Lower leg skin (tissue), 4 donors: ENCODE data around the gene ZNF488. TPM values are rescaled to one million over a fixed set of nuclear protein-coding genes. Genes with fewer than 3 reads are reported as not detected.

Experiments
- DNase-seq, 2 donors: peaks; one replicate each; pipeline ENCODE4 v3.0.0-alpha.2; 2019; ENCODE audit warnings: low spot score in 2 of 2
- H3K4me3 ChIP-seq: fragments of 200-600 bp; sonication (generic); 2 replicates; pipeline ENCODE4 v1.5.1; 2017; ENCODE audit warnings: mild to moderate bottlenecking, low read depth; ENCODE audit not compliant: poor library complexity, severe bottlenecking
- POLR2A ChIP-seq, 2 donors: fragments of 450-650 bp; IDR thresholded peaks; one replicate each; pipeline ENCODE4 v1.6.1; 2016 to 2017; ENCODE audit warnings: antibody characterized with exemption in 2 of 2, mild to moderate bottlenecking in 1 of 2, moderate library complexity in 1 of 2
- WGBS, 2 donors: methylation state at CpG; one replicate each; pipeline ENCODE4 v1.1.5; 2018; 5-methylcytosine and 5-hydroxymethylcytosine counted together
- intact Hi-C: fragments of 100-400 bp; cut with DNase I; formaldehyde crosslinking; loops from one replicate; pipeline ENCODE4 v1.15.0; 2023; ENCODE audit warnings: low total_unique reads
- total RNA-seq, 4 donors: library from RNA; depleted of rRNA; stranded (reverse); fragments of >200 nt; gene quantifications; one replicate each; pipeline ENCODE4 v1.1.0, GENCODE V29; 2016
- TF ChIP-seq, protein P1 (sequence below), 3 donors: fragments of 450-650 bp; IDR thresholded peaks; one replicate each; pipeline ENCODE4 v1.5.1; 2016; ENCODE audit warnings: antibody characterized with exemption in 3 of 3, mild to moderate bottlenecking in 3 of 3, moderate library complexity in 2 of 3

The ZNF488 gene
- total RNA-seq, 4 donors from 2014 or later: 0.80 to 2.0 (median 1.1) TPM

DNA sequence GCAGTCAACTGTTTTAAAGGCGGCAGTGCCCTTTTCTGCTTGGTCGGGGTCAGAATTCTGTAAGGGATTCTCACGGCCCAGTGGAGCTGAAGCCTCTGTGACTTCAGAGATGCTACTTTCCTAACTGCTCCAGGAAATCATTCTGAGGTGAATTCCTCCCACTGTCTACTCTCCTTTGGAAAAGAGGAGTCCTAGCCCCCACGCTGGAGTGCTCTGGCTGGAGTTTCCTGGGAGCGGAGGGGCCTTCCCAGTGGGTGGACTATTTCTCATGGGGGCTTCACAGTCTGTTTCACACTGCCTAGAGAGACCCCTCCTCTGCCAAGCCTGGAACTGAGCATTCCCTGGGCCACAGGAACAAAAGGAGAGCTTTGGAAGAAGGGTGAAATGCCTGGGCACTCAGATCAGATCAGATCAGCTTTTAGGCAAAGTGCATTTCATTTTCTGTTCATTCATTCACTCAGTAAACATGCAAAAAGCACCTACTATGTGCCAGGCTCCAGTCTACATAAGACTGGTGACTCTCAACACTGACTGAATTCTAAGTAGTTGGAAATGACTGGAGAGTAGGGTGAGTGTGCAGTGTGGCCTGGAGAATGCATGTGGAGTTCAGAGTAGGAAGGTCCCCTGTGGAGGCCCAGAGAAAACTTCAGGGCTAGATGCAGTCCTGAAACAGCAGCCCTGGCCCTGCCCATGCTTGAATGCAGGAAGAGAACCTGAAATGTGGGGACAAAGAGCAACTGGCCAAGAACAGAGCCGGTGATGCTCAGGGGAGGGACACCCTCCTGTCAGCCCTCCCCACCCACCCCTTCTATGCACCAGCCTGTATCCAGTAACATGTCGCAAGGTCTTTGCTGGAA lies 12.2 kb downstream of the ZNF488 start:
- DNase-seq: peak; percentile 8 to 75
- no peak overlapping the region for H3K4me3 ChIP-seq
- intact Hi-C loops: no loop called here
- TF ChIP-seq, protein P1, sequence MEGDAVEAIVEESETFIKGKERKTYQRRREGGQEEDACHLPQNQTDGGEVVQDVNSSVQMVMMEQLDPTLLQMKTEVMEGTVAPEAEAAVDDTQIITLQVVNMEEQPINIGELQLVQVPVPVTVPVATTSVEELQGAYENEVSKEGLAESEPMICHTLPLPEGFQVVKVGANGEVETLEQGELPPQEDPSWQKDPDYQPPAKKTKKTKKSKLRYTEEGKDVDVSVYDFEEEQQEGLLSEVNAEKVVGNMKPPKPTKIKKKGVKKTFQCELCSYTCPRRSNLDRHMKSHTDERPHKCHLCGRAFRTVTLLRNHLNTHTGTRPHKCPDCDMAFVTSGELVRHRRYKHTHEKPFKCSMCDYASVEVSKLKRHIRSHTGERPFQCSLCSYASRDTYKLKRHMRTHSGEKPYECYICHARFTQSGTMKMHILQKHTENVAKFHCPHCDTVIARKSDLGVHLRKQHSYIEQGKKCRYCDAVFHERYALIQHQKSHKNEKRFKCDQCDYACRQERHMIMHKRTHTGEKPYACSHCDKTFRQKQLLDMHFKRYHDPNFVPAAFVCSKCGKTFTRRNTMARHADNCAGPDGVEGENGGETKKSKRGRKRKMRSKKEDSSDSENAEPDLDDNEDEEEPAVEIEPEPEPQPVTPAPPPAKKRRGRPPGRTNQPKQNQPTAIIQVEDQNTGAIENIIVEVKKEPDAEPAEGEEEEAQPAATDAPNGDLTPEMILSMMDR (IDR thresholded peaks at IDR 0.05): no peak
- TF ChIP-seq POLR2A (IDR thresholded peaks at IDR 0.05): no peak
- 85 to 89% methylated on average over 7 of the region's 7 CpGs for WGBS, 2 donors

DNA sequence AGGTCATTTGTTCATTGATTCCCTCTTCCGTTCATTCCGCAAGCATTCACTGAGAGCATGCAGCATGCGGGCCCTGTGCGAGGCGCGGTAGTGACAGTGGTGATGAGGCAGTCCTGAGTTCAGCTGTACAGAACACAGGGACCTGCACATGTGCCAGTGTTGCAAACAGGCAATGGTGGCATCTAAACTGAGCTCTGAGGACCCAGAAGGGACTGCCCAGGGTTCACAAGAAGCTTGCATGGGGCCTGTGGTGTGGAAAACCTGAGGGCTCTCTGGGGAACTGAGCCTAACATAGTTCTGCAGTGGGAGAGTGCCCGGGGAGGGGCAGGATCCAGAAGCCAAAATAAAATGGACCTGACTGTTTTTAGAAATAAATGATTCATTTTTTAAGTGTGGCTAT lies 13.2 kb downstream of the ZNF488 start:
- intact Hi-C loops: no loop called here
- TF ChIP-seq, protein P1 (IDR thresholded peaks at IDR 0.05): no peak
- no peak for TF ChIP-seq POLR2A (IDR thresholded peaks at IDR 0.05)
- 90 to 96% methylated on average over 7 of the region's 7 CpGs for WGBS, 2 donors
- H3K4me3 ChIP-seq: no peak overlapping the region
- peak; percentile 8 to 77 for DNase-seq

DNA sequence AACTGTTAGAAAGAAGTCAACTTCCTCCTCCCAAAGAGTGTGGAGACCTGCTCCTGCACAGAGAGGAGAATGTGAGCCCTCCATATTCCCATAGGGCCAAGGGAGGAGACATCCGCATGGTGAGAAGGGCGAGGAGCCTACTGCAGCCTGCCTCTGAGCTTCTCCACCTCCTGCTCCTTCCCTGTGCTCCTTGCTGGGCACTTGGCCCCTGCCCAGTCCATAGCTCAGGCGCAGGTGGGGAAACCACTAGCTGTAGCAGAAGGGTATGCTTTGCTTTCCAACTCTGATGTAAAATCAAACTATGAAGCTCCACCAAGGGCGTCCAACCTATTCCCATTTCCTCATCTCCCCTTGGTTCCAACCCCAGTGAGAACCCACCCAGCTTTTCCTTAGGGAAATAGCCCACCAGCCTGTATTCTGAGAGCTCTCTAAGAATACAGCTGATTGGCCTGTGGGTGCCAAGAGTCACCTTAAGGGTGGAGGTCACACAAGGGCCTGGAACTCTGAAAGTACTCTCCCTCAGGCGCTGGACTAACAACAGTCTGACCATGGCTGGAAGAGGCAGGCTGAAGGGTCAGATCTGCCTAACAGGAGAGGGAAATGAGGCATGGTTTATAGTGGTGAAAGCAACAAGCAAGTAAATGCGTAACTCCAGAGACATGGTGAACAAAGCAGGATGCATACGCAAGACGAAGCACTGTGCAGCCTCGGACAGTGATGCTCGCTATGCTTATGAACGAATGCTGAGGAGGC lies 13.9 kb downstream of the ZNF488 start:
- intact Hi-C loops: no loop called here
- TF ChIP-seq POLR2A (IDR thresholded peaks at IDR 0.05): no peak
- TF ChIP-seq, protein P1 (IDR thresholded peaks at IDR 0.05): no peak

DNA sequence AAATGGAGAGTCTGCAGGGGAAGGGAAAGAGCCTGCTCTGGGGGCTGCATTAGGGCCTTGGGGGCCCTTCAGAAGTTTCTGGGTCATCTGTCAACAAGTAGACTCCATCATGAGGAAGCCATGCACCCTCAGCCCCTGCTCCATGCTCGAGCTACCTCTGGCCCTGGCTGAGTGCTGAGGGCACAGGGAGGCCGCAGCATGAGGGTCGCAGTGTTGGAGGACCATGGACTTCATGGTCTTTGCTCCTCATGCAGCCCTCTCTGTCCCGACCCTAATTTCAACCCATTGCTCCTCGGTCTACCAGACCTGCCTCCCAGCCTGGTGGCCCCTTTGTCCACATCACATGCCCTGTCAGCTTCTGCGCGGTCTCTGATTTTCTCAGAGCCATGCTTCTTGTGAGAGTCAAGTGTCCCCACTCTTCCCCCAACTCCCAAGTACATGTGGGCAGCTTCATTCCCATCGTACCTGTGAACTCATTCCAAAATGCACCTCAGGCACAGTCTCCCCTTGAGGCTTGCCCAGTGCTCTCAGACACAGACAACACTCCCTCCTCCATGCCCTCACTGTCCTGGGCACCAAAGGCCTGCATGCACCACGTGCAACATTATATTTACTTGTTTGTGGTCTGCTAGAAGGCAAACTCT lies 14.7 kb downstream of the ZNF488 start:
- WGBS, 2 donors: 77 to 88% methylated on average over 9 of the region's 9 CpGs
- H3K4me3 ChIP-seq: no peak overlapping the region
- peak in 1 of 2 donors; percentile 70 for DNase-seq
- intact Hi-C loops: no loop called here
- TF ChIP-seq, protein P1 (IDR thresholded peaks at IDR 0.05): no peak
- TF ChIP-seq POLR2A (IDR thresholded peaks at IDR 0.05): no peak

More for the DNA sequence above, 13.9 kb downstream of the ZNF488 start:
- WGBS, 2 donors: 93 to 95% methylated on average over 11 of the region's 11 CpGs
- peak; percentile 5 to 66 for DNase-seq
- no peak overlapping the region for H3K4me3 ChIP-seq

DNA sequence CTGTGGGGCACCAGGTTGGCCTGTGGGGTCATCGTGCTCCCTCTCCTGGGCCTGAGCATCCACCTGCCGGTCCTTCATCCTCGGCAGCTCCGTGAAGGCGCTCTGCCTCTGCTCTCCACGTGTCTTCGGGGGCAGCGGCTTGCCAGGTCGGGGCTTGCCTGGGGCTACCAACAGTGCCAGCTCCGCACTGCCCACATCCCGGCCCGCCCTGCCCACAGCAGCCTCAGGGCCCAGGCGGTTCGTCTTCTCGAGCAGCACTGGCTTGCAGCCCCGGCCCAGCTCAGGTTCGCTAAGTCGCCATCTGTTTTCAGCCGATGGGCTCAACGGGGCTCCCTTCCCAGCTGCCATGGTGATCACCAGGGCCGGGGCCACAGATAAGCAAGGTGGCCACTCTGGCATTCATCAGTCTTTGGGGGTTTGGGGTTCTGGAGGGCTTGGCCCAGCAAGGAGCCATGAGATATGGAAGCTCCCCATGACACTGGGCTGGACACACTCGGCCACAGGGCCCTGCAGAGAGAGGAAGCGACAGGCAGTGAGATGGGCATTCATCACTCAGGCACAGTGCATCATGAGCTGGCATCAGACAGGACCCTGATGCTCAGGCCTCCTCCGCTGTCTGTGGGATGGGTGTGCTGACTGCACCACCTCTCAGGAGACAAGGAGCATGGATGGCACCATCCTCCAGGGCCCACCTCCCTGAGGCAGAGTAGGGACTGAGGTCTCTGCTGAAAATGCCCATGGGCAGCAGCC lies 15.5 kb downstream of the ZNF488 start:
- intact Hi-C loops: no loop called here
- H3K4me3 ChIP-seq: no peak overlapping the region
- peak in 1 of 2 donors; percentile 84 for DNase-seq
- WGBS, 2 donors: 89 to 90% methylated on average over 14 to 23 of the region's 24 CpGs
- TF ChIP-seq POLR2A (IDR thresholded peaks at IDR 0.05): no peak
- TF ChIP-seq, protein P1 (IDR thresholded peaks at IDR 0.05): no peak
